ENCODE measurements around the gene N4BP2. TPM values are rescaled to one million over a fixed set of nuclear protein-coding genes. Genes with fewer than 3 reads are reported as not detected.
"Not testable (repeated sequence)": the region's sequence is repeated elsewhere in the genome, so short reads cannot be mapped to it uniquely, and the experiment has no call there.

The N4BP2 gene
- total RNA-seq, 2 experiments from 2014 or later = 21.1 to 21.5 TPM

- ChIA-PET CTCF (no interaction called here), POLR2A (no interaction called here)
Observed at GRCh38 chr4:40065010-40065409, 8.4 kb downstream of the N4BP2 start.

- ChIA-PET POLR2A (interaction anchor here (0.6 kb wide), 2 partner anchors 125 to 334 kb away, joined by 3 to 6 read pairs; no protein-coding TSS in a partner anchor), CTCF (interaction anchor here (0.6 kb wide), 1 partner anchor 47 kb away, joined by 5 read pairs; no protein-coding TSS in a partner anchor)
Observed at GRCh38 chr4:40066651-40067050, 10.0 kb downstream of the N4BP2 start.

- ChIA-PET CTCF (no interaction called here), POLR2A (no interaction called here)
Observed at GRCh38 chr4:40070387-40070786, 13.7 kb downstream of the N4BP2 start.

- POLR2A ChIA-PET = no interaction called here
- CTCF ChIA-PET = no interaction called here
Observed at GRCh38 chr4:40086421-40086820, 29.8 kb downstream of the N4BP2 start.

- CTCF ChIA-PET = interaction anchor here (0.6 kb wide), 1 partner anchor 18 kb away, joined by 3 read pairs; no protein-coding TSS in a partner anchor
- POLR2A ChIA-PET = no interaction called here
Observed at GRCh38 chr4:40087799-40088366, 31.2 kb downstream of the N4BP2 start.

- POLR2A ChIA-PET, CTCF ChIA-PET: not testable (repeated sequence)
Observed at GRCh38 chr4:40093400-40093799, 36.8 kb downstream of the N4BP2 start.

GRCh38 chr4:40099010-40099409 lies 42.4 kb downstream of the N4BP2 start:
- ChIA-PET CTCF (no interaction called here), POLR2A (no interaction called here)

GRCh38 chr4:40107150-40107549 lies 50.5 kb downstream of the N4BP2 start:
- POLR2A ChIA-PET, CTCF ChIA-PET: not testable (repeated sequence)

GRCh38 chr4:40112027-40112792 lies 55.6 kb downstream of the N4BP2 start:
- ChIA-PET POLR2A (no interaction called here), CTCF (no interaction called here)

- CTCF ChIA-PET = no interaction called here
- POLR2A ChIA-PET = no interaction called here
Observed at GRCh38 chr4:40114206-40114605, 57.6 kb downstream of the N4BP2 start.

- ChIA-PET POLR2A (no interaction called here), CTCF (interaction anchor here (1.3 kb wide), 1 partner anchor 58 kb away, joined by 3 read pairs; no protein-coding TSS in a partner anchor)
Observed at GRCh38 chr4:40118861-40119260, 62.2 kb downstream of the N4BP2 start.

GRCh38 chr4:40119344-40119743 lies 62.7 kb downstream of the N4BP2 start:
- POLR2A ChIA-PET = no interaction called here
- CTCF ChIA-PET = interaction anchor here (1.3 kb wide), 1 partner anchor 59 kb away, joined by 3 read pairs; no protein-coding TSS in a partner anchor

- ChIA-PET CTCF (interaction anchor here (2.2 kb wide), 1 partner anchor 65 kb away, joined by 7 read pairs; the partner anchor contains the start of gene N4BP2), POLR2A (interaction anchor here (0.6 kb wide), 1 partner anchor 365 kb away, joined by 3 read pairs; no protein-coding TSS in a partner anchor)
Observed at GRCh38 chr4:40121515-40121914, 64.9 kb downstream of the N4BP2 start.

- ChIA-PET CTCF (interaction anchor here (0.7 kb wide), 1 partner anchor 203 kb away, joined by 3 read pairs; no protein-coding TSS in a partner anchor), POLR2A (no interaction called here)
Observed at GRCh38 chr4:40122941-40123340, 66.3 kb downstream of the N4BP2 start.

GRCh38 chr4:40124690-40125089 lies 68.0 kb downstream of the N4BP2 start:
- POLR2A ChIA-PET = no interaction called here

GRCh38 chr4:40130401-40131036 lies 73.9 kb downstream of the N4BP2 start:
- CTCF ChIA-PET = interaction anchor here (1.3 kb wide), 1 partner anchor 195 kb away, joined by 3 read pairs; no protein-coding TSS in a partner anchor
- POLR2A ChIA-PET = interaction anchor here (0.5 kb wide), 1 partner anchor 152 kb away, joined by 3 read pairs; no protein-coding TSS in a partner anchor

More at GRCh38 chr4:40124690-40125089, 68.0 kb downstream of the N4BP2 start:
- CTCF ChIA-PET = no interaction called here

- ChIA-PET POLR2A (no interaction called here), CTCF (no interaction called here)
Observed at GRCh38 chr4:40132816-40133215, 76.2 kb downstream of the N4BP2 start.

GRCh38 chr4:40134206-40134917 lies 77.7 kb downstream of the N4BP2 start:
- ChIA-PET POLR2A (interaction anchor here (0.6 kb wide), 1 partner anchor 177 kb away, joined by 4 read pairs; no protein-coding TSS in a partner anchor), CTCF (no interaction called here)

- POLR2A ChIA-PET, CTCF ChIA-PET: not testable (repeated sequence)
Observed at GRCh38 chr4:40136202-40136601, 79.6 kb downstream of the N4BP2 start.

- POLR2A ChIA-PET = no interaction called here
- CTCF ChIA-PET = no interaction called here
Observed at GRCh38 chr4:40140196-40140595, 83.5 kb downstream of the N4BP2 start.

All from activated CD8-positive, alpha-beta memory T cell treated with anti-CD3 and anti-CD28 coated beads for 36 hours (primary cell).